Right forelimb (tissue), 1 donor: ENCODE data around the gene GPR137B.

ENCODE experiments used
- DNase-seq: peaks from one replicate; pipeline ENCODE4 v3.0.0-alpha.2; 2018

GPR137B gene

DNA sequence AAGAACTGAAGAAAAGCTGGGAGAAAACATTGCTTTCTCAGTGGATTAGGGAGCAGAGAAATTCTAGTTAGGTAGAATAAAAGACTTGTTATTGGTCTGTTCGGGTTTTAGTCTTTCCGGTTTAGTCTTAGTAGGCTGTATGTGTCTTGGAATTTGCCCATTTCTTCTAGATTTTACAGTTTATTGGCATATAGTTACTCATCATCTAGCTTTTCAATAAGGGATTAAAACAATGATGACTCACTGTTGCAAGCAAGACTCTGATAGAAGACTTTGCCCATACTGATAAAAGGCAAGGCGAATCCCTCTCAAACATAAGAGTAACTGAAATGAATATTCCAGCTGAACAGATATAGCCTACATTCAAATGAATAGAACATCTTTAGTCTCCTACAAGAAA, 62.3 kb downstream of the GPR137B start:
- DNase-seq, result no peak

DNA sequence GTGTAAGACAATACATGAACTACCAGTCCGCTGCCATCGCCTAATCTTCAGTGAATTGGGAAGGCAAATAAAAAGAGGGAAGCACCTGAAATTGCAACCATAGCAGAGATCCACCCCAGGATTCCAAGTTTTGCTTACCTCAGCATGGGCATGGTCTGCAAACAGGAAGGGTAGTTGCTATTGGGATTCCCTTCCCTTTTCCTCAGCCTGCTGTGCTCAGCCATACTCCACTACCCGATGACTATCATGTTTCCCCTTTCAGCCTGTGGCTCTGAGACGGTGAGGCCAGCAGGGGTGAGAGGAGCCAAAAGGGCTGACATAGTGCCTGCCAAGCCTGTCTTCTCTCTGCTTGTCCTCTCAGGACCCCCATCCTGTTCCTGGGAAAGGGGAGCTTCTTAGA, 64.2 kb downstream of the GPR137B start:
- no peak for DNase-seq

DNA sequence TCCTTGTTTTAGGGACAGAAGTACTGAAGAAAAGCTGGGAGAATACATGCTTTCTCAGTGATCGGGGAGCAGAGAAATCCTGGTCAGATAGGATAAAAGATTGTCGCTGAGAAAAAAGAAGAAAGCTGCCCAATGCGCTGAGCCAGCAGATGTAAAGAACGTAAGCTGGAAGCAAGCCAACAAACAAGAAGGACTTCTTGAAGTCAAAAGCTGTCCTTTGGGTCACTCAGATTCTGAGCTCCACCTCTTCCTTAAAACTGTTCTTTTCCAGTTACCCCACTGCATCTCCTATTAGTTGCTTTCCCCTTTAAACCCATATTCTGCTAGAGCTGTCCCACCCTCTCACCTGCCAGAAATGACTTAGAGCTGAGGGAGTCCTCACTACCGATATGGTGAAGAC, 64.8 kb downstream of the GPR137B start:
- DNase-seq, result no peak

DNA sequence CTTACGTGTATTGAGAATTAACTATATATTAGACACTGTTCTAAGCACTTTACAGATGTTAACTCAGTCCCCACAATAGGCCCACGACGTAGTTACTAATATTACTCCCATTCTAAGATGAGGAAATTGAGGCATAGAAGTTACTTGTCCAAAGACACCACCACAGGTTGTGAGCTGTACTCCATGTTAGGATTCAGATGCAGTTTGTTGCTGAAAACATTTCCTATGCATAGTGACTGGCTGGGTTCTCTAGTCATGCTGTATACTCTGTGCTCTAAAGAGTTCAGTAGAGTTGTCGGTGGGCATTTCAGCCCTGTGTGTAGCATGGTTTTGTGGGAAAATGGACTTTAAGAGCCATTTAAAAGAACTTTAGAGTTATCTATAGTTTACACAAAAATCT, 65.2 kb downstream of the GPR137B start:
- DNase-seq, result no peak

DNA sequence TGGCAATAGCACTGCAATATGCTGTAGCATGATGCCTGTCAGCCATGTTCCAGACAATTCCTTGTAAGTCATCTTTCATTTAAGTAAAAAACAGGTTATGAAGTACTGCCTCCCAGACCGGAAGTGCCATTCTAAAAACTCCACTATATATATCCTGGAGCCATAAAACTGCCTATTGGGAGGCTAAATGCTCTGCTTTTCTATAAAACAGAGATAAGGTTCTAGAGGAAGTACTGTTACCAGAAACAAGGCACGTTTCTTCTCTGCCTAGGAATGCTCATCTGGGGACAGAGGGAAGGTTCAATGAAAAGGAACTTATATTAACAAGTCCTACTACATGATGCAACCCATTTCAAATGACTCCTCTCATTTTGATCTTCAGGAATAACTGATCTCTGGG, 66.8 kb downstream of the GPR137B start:
- no peak for DNase-seq

DNA sequence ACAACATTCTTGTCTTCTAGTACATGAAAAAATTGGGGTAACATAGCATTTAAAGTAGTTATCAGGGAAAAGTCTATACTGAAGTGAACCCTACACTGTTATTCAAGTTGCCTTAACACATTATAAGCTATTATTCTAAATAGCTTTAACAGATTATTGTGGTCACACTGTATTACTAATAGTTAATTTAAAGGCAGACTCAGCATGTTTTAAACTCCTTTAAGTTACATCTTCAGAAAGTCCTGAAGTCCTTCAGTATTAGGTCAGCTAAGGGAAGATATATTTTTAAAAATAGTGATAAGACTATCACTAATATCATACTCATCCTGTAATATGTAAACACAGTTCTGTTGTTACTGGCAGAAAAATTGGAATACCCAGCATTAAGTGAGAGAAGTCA, 67.4 kb downstream of the GPR137B start:
- DNase-seq, result no peak

DNA sequence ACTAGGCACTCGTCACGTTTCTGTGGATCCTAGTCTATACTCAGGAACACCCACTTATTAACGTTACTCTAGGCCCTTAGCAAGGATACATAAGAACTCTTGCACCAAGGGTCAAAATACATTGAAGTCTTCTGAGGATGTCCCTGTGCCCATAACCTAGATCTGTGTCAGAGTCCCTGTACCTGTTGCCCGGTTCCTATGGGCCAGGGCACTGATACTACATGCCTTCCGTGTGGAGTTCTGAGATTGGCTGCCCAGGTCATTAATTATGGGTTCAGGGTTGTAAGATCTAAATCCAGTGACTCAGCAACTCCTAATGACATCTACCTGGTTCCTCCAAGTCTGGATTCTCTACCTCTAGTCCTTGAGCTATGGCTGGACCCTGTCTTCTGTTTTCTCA, 69.5 kb downstream of the GPR137B start:
- DNase-seq, result no peak

DNA sequence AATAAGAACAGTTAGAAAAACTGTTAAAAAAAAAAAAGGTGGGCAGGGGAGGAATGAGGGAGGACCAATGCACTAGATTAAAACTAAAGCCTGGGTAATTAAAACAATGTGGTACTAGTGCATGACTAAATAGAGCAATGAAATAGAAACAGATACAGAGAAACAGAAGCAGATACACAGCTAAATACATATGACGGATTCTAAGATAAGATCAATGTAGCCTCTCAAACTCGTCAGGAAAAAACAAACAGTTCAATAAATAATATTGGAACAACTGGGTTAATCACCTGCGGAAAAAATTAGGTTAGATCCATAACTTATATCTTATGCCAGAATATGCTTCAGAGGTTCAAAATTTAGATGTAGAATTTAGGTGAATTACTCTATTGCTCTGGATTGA, 71.2 kb downstream of the GPR137B start:
- DNase-seq, result no peak

DNA sequence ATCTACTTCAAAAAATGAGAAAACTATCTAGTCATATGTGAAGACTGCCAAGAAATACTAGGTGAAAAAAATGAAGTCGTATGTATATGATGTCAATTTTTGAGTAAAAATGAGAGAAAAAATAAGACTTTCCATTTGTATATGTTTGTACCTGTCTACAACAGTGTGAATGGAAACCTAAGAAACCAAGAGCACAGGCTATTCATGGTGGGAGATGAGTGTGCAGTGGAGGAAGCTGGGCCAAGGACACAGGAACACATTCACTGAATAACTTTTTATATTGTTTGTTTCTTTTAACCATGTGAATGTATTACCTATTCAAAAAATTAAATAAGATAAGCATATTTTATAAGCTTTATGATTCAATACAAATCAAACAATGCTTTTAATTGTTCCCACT, 72.4 kb downstream of the GPR137B start:
- no peak for DNase-seq

DNA sequence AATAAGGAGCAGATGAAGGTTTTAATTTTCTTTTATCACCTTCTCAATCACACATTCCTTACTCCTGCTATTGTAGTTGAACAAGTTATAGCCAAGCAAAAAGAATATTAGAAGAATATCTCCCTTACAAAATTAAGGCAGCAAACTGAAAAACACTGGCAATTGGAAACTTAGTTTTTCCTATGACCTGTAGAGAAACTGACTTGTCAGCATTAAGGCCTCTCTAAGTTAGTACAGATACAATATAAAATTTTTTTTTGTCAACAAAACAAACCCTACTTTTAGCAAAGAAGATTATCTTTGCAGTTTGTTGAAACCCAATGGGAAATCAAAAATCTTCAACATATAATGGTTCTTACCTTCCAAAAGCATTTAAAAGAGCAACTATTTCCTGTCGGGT, 78.1 kb downstream of the GPR137B start:
- DNase-seq, result no peak

DNA sequence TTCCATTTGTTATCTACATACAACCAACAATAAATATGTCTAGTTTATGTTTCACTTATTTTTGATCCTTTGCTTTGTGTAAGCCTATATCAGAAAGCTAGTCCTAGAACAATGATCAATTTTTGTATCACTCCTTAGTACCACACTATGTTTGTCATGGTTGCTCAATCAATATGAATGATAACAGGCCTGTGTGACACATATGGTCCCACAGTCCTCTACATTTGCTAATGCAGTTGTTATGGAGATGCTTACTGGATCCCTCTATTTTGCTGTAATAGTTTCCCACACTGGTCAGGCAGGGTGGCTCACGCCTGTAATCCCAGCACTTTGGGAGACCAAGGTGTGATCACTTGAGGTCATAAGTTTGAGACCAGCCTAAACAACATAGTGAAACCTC, 80.3 kb downstream of the GPR137B start:
- no peak for DNase-seq

DNA sequence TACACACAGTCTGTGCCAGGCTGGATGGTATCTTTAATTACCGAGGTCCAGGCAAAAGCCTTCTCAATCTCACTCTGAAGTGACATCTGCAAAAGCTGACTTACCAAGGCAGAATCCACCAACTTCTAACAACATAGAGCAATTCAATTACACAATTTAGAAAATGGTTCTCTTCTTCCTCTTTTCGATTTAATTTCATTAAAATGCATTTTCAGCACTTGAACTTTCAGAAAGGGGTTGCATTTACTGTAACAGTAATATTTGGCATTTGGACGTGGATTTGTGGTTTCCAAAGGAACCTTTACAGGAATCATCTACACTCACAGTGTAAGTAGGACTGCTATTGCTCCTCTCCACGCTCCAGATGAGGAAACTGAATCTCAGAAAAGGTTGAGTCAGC, 86.1 kb downstream of the GPR137B start:
- no peak for DNase-seq

DNA sequence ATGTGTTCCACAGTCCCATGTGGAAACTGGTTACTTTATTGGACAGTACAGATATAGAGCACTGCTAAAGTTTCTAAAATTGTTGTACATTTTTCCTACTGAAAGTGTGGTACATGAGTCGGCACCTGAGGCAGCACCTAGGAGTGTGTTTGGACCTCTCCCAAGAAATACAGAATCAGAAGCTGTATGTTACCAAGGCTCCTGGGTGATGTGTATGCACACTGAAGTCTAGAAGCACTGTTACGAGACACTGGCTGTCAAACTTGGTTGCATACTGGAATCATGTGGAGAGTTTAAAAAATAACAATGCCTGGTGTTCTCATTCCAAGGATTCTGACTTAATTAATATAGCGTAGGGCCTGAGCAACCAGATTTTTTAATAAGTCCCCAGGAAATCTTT, 92.8 kb downstream of the GPR137B start:
- no peak for DNase-seq

DNA sequence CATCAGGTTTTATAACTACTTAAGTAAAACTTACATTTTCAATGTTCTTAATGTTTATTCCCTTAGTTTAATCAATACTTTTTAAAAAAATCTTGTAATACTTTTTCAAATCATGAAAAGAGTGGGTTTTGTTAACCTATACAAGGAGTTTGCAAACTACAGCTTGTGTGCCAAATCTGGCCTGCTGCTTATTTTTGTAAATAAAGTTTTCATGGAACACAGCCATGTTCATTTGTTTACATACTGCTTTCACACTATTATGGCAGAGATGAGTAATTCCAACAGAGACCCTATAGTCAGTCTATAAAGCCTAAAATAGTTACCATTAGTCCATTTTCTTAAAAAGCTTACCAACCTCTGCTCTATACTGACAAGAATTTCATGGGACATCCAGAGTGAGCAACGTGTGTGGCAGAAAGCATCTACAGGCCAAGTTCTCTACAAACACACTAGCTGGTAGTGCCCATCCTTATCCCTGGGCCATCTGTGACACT, 96.8 kb downstream of the GPR137B start:
- DNase-seq, result no peak

DNA sequence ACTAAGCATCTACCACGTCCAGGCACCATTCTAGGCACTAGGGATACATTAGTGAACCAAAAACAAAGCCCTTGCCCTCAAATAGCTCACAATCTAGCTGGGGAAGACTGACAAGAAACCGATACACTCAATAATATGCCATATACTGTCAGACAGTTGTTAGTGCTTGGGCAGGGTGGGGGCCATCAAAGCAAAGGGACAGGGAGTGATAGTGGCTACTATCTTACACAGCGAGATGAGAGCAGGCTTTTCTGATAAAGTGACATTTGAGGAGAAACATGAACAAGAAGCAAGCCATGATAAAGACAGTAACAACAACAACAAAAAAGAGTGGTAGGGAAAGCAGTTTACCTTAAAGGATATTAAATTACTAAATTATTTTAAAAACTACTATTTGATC, 98.3 kb downstream of the GPR137B start:
- no peak for DNase-seq

DNA sequence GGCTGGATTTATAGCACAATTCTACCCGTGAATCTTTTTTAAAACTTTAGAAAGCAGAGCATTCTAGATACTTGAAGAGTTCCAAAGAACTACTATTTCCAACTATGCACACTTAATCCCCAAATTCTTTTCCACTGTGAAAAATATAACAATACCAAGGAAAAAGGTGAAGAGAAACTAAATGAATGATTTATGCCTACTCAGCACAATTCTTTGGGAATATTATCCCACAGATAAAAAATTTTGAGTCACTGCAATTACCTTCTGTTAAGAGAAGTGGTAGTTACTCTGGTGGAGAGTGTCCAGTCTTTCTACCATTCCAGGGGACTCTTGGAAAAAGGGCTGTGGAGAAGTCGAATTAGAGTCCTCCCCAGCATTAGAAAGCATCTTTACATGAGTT, 100.2 kb downstream of the GPR137B start:
- DNase-seq, result no peak

DNA sequence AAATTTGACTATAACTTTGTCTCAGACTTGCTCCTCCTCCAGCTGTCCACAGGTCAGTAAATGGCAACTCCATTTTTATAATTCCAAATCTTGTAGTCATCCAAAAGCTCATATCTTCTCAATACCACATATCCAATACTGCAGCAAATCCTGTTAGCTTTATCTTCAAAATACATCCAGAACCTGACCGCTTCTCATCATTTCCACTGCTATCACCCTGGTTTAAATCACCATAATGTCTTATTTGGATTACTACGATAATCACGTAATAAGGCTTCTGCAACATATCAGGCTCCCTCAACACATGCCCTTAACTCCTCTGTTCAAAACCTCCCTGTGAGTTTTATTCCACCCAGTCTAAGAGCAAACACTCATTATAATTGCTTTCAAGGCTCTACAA, 104.9 kb downstream of the GPR137B start:
- no peak for DNase-seq

DNA sequence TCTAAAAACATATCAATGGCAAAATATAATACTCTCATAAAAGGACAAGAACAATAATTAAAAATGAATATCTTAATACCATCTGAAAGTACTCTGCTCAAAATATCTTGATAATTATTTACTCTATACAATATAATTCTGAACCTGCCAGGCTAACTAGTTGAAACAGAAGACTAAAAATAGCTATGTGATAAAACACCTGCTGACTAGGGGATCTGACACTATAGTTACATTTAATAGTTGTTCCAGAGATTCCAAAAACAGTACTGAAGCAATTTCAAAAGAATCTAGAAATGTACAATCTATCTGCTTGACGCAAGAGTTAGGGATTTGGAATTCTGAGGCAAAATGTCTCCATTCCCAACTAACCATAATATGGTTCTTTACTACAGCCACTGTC, 109.2 kb downstream of the GPR137B start:
- no peak for DNase-seq

DNA sequence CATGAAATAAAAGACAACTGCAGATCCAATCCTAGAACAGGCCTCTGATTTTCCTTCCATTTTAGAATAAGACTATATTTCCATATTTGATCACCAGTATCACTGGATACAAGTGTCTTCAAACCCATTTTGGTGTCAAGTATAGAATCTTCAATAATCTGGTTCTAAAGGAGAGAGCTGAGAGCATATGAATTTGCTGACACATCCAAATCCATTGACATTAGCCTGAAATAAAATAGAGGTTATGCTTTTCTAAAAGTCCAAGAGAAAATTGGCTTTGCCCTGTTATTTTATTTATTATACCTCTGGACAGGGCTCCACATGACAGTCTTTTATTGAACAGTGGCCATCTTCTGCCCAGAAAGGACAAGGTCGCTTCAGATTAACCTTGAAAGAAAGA, 110.8 kb downstream of the GPR137B start:
- no peak for DNase-seq

DNA sequence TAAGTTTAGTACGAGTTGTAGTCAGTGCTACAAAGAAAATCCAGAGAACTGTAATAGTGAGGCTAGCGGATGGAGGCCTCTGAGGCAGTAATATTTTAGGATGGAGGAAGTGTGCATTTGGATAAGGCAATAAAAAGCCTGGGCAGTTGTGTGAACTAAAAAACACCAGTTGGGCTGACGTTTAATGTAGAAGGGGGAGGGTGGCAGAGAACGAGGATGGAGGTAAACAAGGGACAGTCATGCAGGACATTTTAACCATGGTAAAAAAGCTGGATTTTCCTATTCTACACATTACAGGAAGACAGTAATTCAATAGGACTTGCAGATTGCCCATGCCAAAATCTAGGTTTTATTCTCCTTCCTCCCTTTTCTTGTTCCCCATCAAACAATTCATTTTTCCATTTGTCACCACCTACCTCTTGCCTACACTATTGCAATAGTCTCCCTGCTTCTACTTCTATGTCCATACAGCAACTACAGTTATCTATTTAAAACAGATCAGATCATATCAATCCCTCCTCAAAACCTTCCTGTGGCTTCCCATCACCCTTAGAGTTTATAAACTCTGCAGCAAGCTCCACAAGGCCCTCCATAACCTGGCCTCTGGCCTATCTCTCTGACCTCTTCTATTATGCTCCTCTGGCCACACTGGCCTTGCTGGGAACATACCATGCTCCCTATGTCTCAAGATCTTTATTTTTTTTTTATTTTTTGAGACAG, 111.7 kb downstream of the GPR137B start:
- no peak for DNase-seq

DNA sequence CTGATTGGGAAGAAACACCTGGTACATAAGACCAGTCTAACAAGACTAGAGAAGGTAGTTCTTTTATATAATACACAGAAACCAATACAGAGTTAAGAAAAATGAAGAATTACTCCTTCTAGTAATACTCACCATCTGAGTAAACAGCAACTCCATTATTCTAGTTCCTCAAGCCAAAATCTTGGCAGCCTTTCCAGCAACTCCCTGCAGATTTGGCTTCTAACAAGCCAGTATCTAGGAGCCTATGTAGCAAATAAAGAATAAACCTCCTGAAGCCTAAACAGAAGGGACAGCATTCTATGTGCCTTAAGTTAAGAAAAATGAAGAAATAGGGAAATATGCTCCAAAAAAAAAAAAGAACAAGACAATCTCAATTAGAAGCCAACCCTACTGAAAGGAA, 114.9 kb downstream of the GPR137B start:
- DNase-seq, result no peak

DNA sequence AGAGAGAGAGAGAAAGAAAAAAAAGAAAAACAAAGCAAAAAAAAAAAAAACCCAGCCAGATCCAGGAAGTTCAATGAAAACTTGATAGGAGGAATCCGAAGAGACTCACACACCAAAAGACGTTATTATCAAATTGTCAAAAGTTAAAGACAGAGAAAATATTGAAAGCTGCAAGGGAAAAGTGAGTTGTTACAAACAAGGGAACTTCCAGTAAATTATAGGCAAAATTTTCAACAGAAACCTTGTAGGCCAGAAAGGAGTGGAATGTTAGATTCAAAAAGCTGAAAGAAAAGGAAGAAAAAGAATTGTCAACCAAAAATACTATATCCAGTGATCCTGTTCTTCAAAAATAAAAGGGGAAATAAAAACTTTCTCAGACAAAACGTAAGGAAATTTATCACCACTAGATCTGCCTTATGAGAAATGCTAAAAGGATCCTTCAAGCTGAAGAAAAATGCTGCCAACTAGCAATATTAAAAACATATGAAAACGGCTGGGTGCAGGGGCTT, 115.8 kb downstream of the GPR137B start:
- DNase-seq, result no peak
